Panc1 (cell line): ENCODE data around the gene FOXF2. TPM values are rescaled to one million over a fixed set of nuclear protein-coding genes. Genes with fewer than 3 reads are reported as not detected.

ENCODE experiments used
- ATAC-seq: fragments of 200-7000 bp; cut with Tn5 transposase; 2 replicates; pipeline ENCODE4 v1.9.1; 2020; ENCODE audit warnings: mild to moderate bottlenecking, moderate library complexity
- BruUV-seq: library from RNA; stranded (reverse); fragments of 400-500 nt; replicated peaks from 2 replicates; lab custom pipeline; 2021; lab: Mats Ljungman, UMichigan
- CTCF ChIA-PET: fragments of 300-600 bp; sonication (Branson Sonifier 250); formaldehyde crosslinking; loops from one replicate; lab custom pipeline; 2022; ENCODE audit warnings: antibody characterized with exemption; lab: Charles Lee
- POLR2A ChIA-PET: fragments of 300-600 bp; sonication (Branson Sonifier 250); formaldehyde crosslinking; loops from one replicate; lab custom pipeline; 2022; ENCODE audit warnings: antibody characterized with exemption; lab: Charles Lee
- DNase-seq: peaks from one replicate; pipeline ENCODE4 v3.0.0-alpha.2; 2010; ENCODE audit warnings: low read depth, low spot score
- H3K27ac ChIP-seq: 2 replicates; pipeline ENCODE4 v1.5.1; 2011; ENCODE audit warnings: mild to moderate bottlenecking, low read length, inconsistent platforms
- H3K27me3 ChIP-seq: fragments of 200-500 bp; sonication (Bioruptor generic); 2 replicates; pipeline ENCODE4 v1.6.0; 2014; ENCODE audit warnings: low read length, inconsistent platforms; ENCODE audit not compliant: control insufficient read depth, insufficient read depth
- H3K36me3 ChIP-seq: fragments of 200-500 bp; sonication (Bioruptor generic); 2 replicates; pipeline ENCODE4 v1.5.1; 2014; ENCODE audit warnings: inconsistent platforms, mild to moderate bottlenecking, low read length, moderate library complexity; ENCODE audit not compliant: control insufficient read depth, insufficient read depth
- H3K4me1 ChIP-seq: 2 replicates; pipeline ENCODE4 v1.5.1; 2011; ENCODE audit warnings: inconsistent platforms, mild to moderate bottlenecking, low read length, moderate library complexity; ENCODE audit not compliant: control insufficient read depth, insufficient read depth
- H3K4me3 ChIP-seq, 2 experiments: 2 replicates each; pipeline ENCODE4 v1.5.1; 2011 to 2012; ENCODE audit warnings: low read depth in 2 of 2, low read length in 2 of 2, mild to moderate bottlenecking in 2 of 2, inconsistent platforms in 1 of 2, moderate library complexity in 1 of 2
- H3K9me3 ChIP-seq: fragments of 200-500 bp; sonication (Bioruptor generic); 2 replicates; pipeline ENCODE4 v1.5.1; 2014; ENCODE audit warnings: low read depth, mild to moderate bottlenecking, inconsistent platforms, low read length, moderate library complexity; ENCODE audit not compliant: control insufficient read depth, insufficient read depth
- POLR2AphosphoS5 ChIP-seq: IDR thresholded peaks from 2 replicates; pipeline ENCODE4 v1.6.1; 2012; ENCODE audit warnings: mild to moderate bottlenecking, low read depth, low read length, moderate library complexity
- SIN3A ChIP-seq: IDR thresholded peaks from 2 replicates; pipeline ENCODE4 v1.6.1; 2012; ENCODE audit warnings: low read depth, mild to moderate bottlenecking, low read length, moderate library complexity, borderline replicate concordance; ENCODE audit not compliant: insufficient read depth
- TCF7L2 ChIP-seq: IDR thresholded peaks from 2 replicates; pipeline ENCODE4 v1.6.1; 2011; ENCODE audit warnings: mild to moderate bottlenecking, low read depth, low read length, inconsistent platforms
- in situ Hi-C: cut with HindIII; loops from 2 replicates; pipeline ENCODE4 v1.10.0; 2016; ENCODE audit warnings: low sequenced_read_pairs, low pct_unique_long_range_greater_than_20kb
- intact Hi-C: fragments of 100-400 bp; cut with micrococcal nuclease; formaldehyde crosslinking; loops from one replicate; pipeline ENCODE4 v1.10.0; 2022; ENCODE audit not compliant: unreplicated experiment
- total RNA-seq: library from RNA; stranded (reverse); gene quantifications from one replicate; pipeline ENCODE4 v1.2.1, GENCODE V29; 2021; ENCODE audit not compliant: unreplicated experiment
- TF ChIP-seq, protein P1 (sequence below): fragments of 450-650 bp; IDR thresholded peaks from 2 replicates; pipeline ENCODE4 v1.5.1; 2017; ENCODE audit warnings: mild to moderate bottlenecking
- TF ChIP-seq, protein P2 (sequence below), 2 experiments: IDR thresholded peaks; 2 replicates each; pipeline ENCODE4 v1.6.1; 2011 to 2012; ENCODE audit warnings: low read depth in 2 of 2, control low read depth in 1 of 2, low read length in 1 of 2, mild to moderate bottlenecking in 1 of 2, moderate library complexity in 1 of 2; ENCODE audit not compliant: insufficient read depth in 1 of 2

Gene FOXF2
- total RNA-seq, 1 experiment from 2014 or later, result 12.7 TPM

DNA sequence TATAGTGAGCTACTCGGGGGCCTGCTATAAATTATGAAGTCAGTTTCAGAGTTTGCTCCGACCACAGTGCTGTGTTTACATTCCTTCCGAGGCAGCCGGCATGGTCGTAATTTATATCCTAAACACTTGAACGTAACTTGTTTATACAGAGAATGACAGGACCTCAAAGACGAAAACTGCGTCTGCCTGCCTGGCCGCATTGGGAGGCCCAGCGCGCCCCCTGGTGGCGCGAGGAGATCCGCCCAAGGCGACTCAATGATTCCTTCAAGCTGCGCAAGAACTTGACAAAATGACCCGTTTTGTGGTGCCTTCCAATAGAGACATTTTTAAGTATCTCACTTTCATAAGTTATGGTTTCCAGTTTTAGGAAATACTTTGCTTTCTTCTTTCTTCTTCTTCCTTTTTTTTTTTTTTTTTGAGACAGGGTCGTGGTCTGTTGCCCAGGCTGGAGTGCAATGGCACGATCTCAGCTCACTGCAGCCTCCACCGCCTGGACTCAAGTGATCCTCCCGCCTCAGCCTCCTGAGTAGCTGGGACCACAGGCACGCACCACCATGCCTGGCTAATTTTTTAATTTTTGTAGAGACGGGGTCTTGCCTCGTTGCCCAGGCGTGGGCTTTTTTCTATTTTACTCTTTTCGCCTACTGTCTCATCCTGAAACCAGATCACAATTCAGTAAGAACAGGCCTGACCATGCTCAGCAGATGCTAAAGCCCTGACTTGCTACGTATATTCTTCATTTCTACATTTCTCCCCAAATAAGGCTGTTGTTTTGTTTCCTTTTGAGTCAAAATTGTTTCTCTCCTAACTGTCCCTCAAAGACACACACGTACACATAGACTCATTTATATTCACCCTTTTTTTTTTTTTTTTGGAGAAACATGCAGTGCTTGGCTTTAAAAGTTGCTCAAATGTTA is 7.8 kb downstream of the FOXF2 start:
- intact Hi-C loops, result no loop called here
- no peak for TF ChIP-seq SIN3A
- TF ChIP-seq, protein P1, sequence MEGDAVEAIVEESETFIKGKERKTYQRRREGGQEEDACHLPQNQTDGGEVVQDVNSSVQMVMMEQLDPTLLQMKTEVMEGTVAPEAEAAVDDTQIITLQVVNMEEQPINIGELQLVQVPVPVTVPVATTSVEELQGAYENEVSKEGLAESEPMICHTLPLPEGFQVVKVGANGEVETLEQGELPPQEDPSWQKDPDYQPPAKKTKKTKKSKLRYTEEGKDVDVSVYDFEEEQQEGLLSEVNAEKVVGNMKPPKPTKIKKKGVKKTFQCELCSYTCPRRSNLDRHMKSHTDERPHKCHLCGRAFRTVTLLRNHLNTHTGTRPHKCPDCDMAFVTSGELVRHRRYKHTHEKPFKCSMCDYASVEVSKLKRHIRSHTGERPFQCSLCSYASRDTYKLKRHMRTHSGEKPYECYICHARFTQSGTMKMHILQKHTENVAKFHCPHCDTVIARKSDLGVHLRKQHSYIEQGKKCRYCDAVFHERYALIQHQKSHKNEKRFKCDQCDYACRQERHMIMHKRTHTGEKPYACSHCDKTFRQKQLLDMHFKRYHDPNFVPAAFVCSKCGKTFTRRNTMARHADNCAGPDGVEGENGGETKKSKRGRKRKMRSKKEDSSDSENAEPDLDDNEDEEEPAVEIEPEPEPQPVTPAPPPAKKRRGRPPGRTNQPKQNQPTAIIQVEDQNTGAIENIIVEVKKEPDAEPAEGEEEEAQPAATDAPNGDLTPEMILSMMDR, result peak; percentile 99
- in situ Hi-C loops, result no loop called here
- ChIA-PET POLR2A (interaction anchor here (0.6 kb wide), 1 partner anchor 590 kb away, joined by 15 read pairs; no protein-coding TSS in a partner anchor), CTCF (interaction anchor here (0.6 to 1.3 kb wide), 12 partner anchors 9 to 778 kb away, joined by 3 to 11 read pairs (median 6); no protein-coding TSS in a partner anchor)
- no TSS peak for BruUV-seq
- ATAC-seq (peak; percentile 89), DNase-seq (peak; percentile 61)
- H3K27me3 ChIP-seq, result no peaks in the 10 kb centered on the region
- H3K36me3 ChIP-seq, result no peaks in the 10 kb centered on the region
- H3K4me3 ChIP-seq, result no peak overlapping the region
- no peak overlapping the region for H3K27ac ChIP-seq
- peaks cover 11% of the 10 kb centered on the region for H3K4me1 ChIP-seq
- H3K9me3 ChIP-seq, result no peaks in the 10 kb centered on the region

DNA sequence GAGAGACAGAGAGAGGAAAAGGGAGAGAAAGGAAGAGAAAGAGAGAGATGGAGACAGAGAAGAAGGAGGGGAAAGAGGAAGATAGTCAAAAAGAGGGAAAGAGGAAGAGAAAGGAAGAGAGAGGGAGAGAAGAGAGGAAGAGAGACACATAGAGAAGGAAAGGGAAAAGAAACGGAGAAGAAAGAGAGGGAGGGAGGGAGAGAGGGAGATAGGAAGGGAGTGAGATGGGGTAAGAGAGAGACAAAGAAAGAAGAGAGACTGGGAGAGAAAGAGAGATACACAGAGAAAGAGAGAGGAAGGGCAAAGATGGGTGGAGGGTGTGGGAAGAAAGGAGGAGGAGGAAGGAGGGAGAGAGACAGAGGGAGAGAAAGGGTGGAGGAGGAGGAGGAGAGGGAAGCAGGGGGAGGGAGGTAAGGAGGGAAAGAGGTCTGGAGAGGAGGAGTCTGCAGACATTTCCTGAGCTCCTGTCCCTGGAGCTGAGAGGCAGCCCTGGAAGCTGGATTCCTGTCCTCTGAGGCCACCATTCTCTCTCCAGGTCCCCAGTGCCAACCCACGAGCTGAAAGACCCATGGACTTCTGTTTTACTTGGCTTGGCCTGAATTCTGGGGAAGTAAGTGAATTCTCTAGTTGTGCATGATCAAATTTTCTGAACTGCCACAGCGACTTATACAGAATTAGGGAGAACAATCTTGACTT is 9.9 kb downstream of the FOXF2 start:
- H3K4me1 ChIP-seq, result peaks cover 8% of the 10 kb centered on the region
- intact Hi-C loops (no loop called here), in situ Hi-C loops (no loop called here)
- POLR2A ChIA-PET, result no interaction called here
- no peak for TF ChIP-seq POLR2AphosphoS5
- no peak for TF ChIP-seq SIN3A
- no peak for TF ChIP-seq TCF7L2
- TF ChIP-seq, protein P2, sequence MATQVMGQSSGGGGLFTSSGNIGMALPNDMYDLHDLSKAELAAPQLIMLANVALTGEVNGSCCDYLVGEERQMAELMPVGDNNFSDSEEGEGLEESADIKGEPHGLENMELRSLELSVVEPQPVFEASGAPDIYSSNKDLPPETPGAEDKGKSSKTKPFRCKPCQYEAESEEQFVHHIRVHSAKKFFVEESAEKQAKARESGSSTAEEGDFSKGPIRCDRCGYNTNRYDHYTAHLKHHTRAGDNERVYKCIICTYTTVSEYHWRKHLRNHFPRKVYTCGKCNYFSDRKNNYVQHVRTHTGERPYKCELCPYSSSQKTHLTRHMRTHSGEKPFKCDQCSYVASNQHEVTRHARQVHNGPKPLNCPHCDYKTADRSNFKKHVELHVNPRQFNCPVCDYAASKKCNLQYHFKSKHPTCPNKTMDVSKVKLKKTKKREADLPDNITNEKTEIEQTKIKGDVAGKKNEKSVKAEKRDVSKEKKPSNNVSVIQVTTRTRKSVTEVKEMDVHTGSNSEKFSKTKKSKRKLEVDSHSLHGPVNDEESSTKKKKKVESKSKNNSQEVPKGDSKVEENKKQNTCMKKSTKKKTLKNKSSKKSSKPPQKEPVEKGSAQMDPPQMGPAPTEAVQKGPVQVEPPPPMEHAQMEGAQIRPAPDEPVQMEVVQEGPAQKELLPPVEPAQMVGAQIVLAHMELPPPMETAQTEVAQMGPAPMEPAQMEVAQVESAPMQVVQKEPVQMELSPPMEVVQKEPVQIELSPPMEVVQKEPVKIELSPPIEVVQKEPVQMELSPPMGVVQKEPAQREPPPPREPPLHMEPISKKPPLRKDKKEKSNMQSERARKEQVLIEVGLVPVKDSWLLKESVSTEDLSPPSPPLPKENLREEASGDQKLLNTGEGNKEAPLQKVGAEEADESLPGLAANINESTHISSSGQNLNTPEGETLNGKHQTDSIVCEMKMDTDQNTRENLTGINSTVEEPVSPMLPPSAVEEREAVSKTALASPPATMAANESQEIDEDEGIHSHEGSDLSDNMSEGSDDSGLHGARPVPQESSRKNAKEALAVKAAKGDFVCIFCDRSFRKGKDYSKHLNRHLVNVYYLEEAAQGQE (IDR thresholded peaks at IDR 0.05; ENCODE audit: insufficient read depth in 1 of 2, low read depth in 2 of 2, low read length in 1 of 2), result no peak
- TF ChIP-seq, protein P1, result no peak
- no TSS peak for BruUV-seq
- no peak for DNase-seq
- no peaks in the 10 kb centered on the region for H3K27me3 ChIP-seq
- no peak for ATAC-seq
- no peak overlapping the region for H3K4me3 ChIP-seq
- H3K36me3 ChIP-seq, result no peaks in the 10 kb centered on the region
- H3K9me3 ChIP-seq, result no peaks in the 10 kb centered on the region
- CTCF ChIA-PET, result no interaction called here
- no peak overlapping the region for H3K27ac ChIP-seq
